ENCODE results near the gene PRKN.

PRKN gene

GRCh38 chr6:162369091-162369490, 358.5 kb downstream of the PRKN start:
- in situ Hi-C loops (cut with MboI; ENCODE audit: low pct_unique_long_range_greater_than_20kb, low sequenced_read_pairs, unreplicated experiment) = no loop called here
- no peak for DNase-seq (ENCODE audit: low spot score)
- TF ChIP-seq, protein P1, sequence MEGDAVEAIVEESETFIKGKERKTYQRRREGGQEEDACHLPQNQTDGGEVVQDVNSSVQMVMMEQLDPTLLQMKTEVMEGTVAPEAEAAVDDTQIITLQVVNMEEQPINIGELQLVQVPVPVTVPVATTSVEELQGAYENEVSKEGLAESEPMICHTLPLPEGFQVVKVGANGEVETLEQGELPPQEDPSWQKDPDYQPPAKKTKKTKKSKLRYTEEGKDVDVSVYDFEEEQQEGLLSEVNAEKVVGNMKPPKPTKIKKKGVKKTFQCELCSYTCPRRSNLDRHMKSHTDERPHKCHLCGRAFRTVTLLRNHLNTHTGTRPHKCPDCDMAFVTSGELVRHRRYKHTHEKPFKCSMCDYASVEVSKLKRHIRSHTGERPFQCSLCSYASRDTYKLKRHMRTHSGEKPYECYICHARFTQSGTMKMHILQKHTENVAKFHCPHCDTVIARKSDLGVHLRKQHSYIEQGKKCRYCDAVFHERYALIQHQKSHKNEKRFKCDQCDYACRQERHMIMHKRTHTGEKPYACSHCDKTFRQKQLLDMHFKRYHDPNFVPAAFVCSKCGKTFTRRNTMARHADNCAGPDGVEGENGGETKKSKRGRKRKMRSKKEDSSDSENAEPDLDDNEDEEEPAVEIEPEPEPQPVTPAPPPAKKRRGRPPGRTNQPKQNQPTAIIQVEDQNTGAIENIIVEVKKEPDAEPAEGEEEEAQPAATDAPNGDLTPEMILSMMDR (IDR thresholded peaks at IDR 0.05; ENCODE audit: extremely low read depth, insufficient read depth, missing control alignments) = no peak

DNA sequence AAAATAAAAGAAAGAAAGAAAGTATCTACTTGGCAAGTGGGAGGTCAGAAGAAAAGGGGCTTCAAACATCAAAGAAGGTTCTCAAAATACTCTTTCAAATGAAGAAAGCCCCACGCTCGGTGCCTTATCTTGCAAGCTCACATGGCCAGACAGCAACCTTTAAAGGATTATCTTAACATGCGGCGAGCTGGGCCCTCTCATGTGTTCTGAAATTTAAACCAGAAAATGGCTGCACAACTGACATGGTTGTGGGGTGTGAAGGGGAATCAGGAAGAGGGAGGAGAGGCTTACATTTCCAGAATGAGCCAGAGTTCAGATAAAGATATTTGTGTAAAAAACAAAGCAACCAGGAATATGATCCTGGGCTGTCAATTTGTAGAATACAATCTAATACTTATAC, 363.1 kb downstream of the PRKN start:
- no peak for DNase-seq (ENCODE audit: low spot score)
- TF ChIP-seq, protein P1 (IDR thresholded peaks at IDR 0.05; ENCODE audit: extremely low read depth, insufficient read depth, missing control alignments) = no peak
- in situ Hi-C loops (cut with MboI; ENCODE audit: low pct_unique_long_range_greater_than_20kb, low sequenced_read_pairs, unreplicated experiment) = no loop called here

DNA sequence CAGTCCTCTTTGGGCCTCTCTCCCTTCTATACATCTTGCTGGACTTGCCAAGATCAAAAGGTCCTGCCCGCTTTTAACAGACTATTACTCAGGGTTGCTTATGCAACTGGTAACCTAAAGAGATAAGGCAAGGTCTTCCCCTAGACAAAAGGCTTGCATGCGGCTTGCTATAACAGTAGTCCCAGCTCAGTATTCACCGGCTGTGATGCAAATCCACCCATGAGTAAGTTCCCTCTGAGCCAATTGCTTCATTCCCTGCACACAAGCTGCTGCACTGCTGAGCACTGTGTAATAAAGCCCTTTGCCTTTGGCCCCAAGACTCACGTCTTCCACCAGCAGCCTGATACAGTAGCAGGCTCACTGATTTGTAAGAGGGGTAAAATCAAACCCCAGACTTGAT, 363.8 kb downstream of the PRKN start:
- DNase-seq (ENCODE audit: low spot score) = no peak
- in situ Hi-C loops (cut with MboI; ENCODE audit: low pct_unique_long_range_greater_than_20kb, low sequenced_read_pairs, unreplicated experiment) = no loop called here
- TF ChIP-seq, protein P1 (IDR thresholded peaks at IDR 0.05; ENCODE audit: extremely low read depth, insufficient read depth, missing control alignments) = no peak

- in situ Hi-C loops (cut with MboI; ENCODE audit: low pct_unique_long_range_greater_than_20kb, low sequenced_read_pairs, unreplicated experiment) = no loop called here
- DNase-seq (ENCODE audit: low spot score) = no peak
- TF ChIP-seq, protein P1 (IDR thresholded peaks at IDR 0.05; ENCODE audit: extremely low read depth, insufficient read depth, missing control alignments) = no peak
These were observed 366.5 kb downstream of the PRKN start for GRCh38 chr6:162360901-162361567.

DNA sequence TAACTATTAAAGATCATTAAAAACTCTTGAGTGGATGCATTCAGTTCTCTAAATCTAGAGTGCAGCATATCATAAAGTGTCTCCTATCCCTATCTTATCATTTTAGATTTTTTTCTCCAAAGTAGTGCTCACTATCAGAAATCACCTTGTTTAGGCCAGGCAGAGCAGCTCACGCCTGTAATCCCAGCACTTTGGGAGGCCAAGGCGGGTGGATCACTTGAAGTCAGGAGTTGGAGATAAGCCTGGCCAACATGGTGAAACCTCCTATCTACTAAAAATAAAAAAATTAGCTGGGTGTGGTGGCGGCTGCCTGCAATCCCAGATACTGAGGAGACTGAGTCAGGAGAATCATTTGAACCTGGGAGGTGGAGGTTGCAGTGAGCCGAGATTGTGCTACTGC, 368.9 kb downstream of the PRKN start:
- TF ChIP-seq, protein P1 (IDR thresholded peaks at IDR 0.05; ENCODE audit: extremely low read depth, insufficient read depth, missing control alignments) = no peak
- no peak for DNase-seq (ENCODE audit: low spot score)
- in situ Hi-C loops (cut with MboI; ENCODE audit: low pct_unique_long_range_greater_than_20kb, low sequenced_read_pairs, unreplicated experiment) = no loop called here

GRCh38 chr6:162345051-162345511, 382.5 kb downstream of the PRKN start:
- no peak for DNase-seq (ENCODE audit: low spot score)
- TF ChIP-seq, protein P1 (IDR thresholded peaks at IDR 0.05; ENCODE audit: extremely low read depth, insufficient read depth, missing control alignments) = no peak
- in situ Hi-C loops (cut with MboI; ENCODE audit: low pct_unique_long_range_greater_than_20kb, low sequenced_read_pairs, unreplicated experiment) = no loop called here
